SJSA1 (cell line): ENCODE data around the gene CHST7. TPM values are rescaled to one million over a fixed set of nuclear protein-coding genes. Genes with fewer than 3 reads are reported as not detected.

Experiments used
- DNase-seq, 2 experiments: peaks; one replicate each; pipeline ENCODE4 v3.0.0-alpha.2; 2015 to 2020; ENCODE audit warnings: low spot score in 2 of 2, low read depth in 1 of 2
- H3K27ac ChIP-seq: fragments of 250-450 bp; sonication (Bioruptor Pico); 2 replicates; pipeline ENCODE4 v1.5.1; 2020; ENCODE audit warnings: mild to moderate bottlenecking, moderate library complexity
- H3K27me3 ChIP-seq: fragments of 250-450 bp; sonication (Bioruptor Pico); replicated peaks from 2 replicates; pipeline ENCODE4 v1.5.1; 2020; ENCODE audit warnings: mild to moderate bottlenecking, moderate library complexity
- H3K36me3 ChIP-seq: fragments of 250-450 bp; sonication (Bioruptor Pico); 2 replicates; pipeline ENCODE4 v1.5.1; 2020; ENCODE audit warnings: mild to moderate bottlenecking
- H3K4me1 ChIP-seq: fragments of 250-450 bp; sonication (Bioruptor Pico); replicated peaks from 2 replicates; pipeline ENCODE4 v1.6.1; 2021; ENCODE audit warnings: mild to moderate bottlenecking
- H3K4me3 ChIP-seq: fragments of 250-450 bp; sonication (Bioruptor Pico); 2 replicates; pipeline ENCODE4 v1.5.1; 2020; ENCODE audit warnings: mild to moderate bottlenecking
- H3K9me3 ChIP-seq: fragments of 250-450 bp; sonication (Bioruptor Pico); replicated peaks from 2 replicates; pipeline ENCODE4 v1.5.1; 2020; ENCODE audit warnings: mild to moderate bottlenecking
- total RNA-seq: library from RNA; depleted of rRNA; stranded (reverse); fragments of >200 nt; shearing (Covaris generic); gene quantifications from 2 replicates; pipeline ENCODE4 v1.2.3, GENCODE V29; 2014; rRNA removed

CHST7 gene
- total RNA-seq, 1 experiment from 2014 or later = 15.3 TPM

DNA sequence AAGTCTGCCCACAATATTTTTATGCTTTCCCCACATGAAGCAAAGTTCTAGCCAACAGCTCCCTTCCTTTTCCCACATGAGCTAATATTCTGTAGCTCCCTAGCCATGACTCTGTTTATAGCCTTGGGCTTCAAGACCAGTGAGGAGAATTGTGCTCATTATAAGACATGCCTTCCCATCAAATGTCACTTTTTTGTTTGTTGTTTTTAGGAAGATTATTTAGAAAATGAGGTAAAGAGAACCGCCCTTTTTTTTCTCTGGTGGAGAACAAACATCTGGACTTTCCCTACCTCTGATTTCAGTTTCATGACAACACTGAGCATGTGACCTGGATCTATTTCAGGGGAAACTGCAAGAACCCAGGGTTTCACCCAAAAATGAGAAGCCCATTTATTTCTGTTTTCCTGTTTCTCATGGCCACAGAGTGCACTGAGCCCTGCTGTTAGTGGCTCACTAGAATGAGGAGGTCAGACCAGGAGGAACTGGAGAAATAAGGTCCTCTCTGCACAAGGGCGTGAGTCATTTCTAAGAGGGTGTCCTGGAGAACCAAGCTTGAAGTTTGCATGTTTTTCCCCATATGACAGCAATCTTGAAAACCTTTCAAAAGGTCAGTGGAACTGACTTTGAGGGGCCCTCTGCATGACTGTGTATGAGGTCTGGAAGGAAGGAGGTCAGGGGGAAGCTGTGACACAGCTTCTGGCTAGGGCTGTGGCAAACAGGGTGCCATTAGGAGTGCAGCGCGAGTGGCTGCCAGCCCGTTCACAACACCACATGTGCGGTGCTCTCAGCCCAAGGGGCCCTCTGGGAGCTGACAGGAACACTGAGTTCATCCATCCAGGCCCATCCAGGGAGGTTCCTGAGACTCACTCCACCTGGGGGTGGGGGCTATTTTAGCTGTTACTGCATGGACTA is 55.2 kb downstream of the CHST7 start:
- no peaks in the 10 kb centered on the region for H3K27me3 ChIP-seq
- H3K36me3 ChIP-seq = no peaks in the 10 kb centered on the region
- no peak overlapping the region for H3K4me3 ChIP-seq
- H3K27ac ChIP-seq = peak overlapping the region; percentile 51; the same call in 1 of the 2 replicates
- peak in 1 of 2 experiments; percentile 39 for DNase-seq
- peaks cover 23% of the 10 kb centered on the region for H3K4me1 ChIP-seq
- no peaks in the 10 kb centered on the region for H3K9me3 ChIP-seq

DNA sequence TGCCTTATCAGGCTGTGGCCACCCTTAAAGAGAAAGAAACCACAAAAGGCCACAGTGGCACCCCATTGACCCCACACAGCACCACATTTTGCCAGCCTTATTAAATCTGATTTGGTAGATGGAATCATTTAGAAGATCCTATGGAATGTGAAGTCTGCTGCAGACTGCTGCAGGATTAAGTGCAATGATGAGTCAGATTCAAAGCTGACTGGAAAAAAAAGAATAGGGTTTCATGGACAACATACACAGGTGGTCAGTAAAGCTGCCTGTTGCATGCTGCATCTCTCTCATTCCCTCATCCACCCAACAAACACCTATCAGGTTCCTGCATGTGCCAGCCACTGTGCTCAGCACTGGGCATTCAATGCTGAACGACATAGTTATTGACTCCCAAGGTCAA is 56.6 kb downstream of the CHST7 start:
- no peak overlapping the region for H3K27ac ChIP-seq
- H3K9me3 ChIP-seq = no peaks in the 10 kb centered on the region
- H3K27me3 ChIP-seq = no peaks in the 10 kb centered on the region
- no peak for DNase-seq
- H3K4me3 ChIP-seq = no peak overlapping the region
- H3K4me1 ChIP-seq = peaks cover 23% of the 10 kb centered on the region
- no peaks in the 10 kb centered on the region for H3K36me3 ChIP-seq

- H3K9me3 ChIP-seq = no peaks in the 10 kb centered on the region
- no peaks in the 10 kb centered on the region for H3K27me3 ChIP-seq
- H3K4me1 ChIP-seq = peaks cover 15% of the 10 kb centered on the region
- no peak overlapping the region for H3K27ac ChIP-seq
- no peak for DNase-seq
- H3K4me3 ChIP-seq = no peak overlapping the region
- H3K36me3 ChIP-seq = no peaks in the 10 kb centered on the region
These were observed 61.0 kb downstream of the CHST7 start for GRCh38 chrX:46634577-46634976.

DNA sequence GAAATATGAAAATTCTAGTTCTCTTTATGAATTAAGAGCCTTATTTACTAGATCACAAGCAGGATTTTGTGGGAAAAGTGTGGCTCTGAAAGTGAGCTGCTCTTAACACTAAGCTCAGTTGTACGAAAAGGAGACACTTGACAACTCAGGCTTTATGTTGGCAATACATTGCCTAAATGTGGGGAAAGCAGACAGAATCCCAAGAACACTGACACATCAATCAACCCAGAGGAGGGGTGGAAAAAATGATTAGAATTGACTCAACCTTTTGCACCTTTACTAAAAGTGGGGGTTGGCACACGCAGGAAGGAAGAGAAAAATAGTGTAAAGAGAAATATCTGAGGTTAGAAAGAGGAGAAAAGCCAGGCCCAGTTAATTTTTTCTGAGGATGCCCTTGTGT is 61.6 kb downstream of the CHST7 start:
- H3K4me1 ChIP-seq = peaks cover 9% of the 10 kb centered on the region; the same call in 1 of the 2 replicates
- H3K36me3 ChIP-seq = no peaks in the 10 kb centered on the region
- no peak overlapping the region for H3K4me3 ChIP-seq
- no peaks in the 10 kb centered on the region for H3K9me3 ChIP-seq
- no peak for DNase-seq
- H3K27me3 ChIP-seq = no peaks in the 10 kb centered on the region
- H3K27ac ChIP-seq = no peak overlapping the region

GRCh38 chrX:46636223-46636622 is 62.7 kb downstream of the CHST7 start:
- Histone ChIP-seq H3K9me3 (no peaks in the 10 kb centered on the region), H3K4me1 (peaks cover 8% of the 10 kb centered on the region; the same call in 1 of the 2 replicates), H3K27me3 (no peaks in the 10 kb centered on the region), H3K36me3 (no peaks in the 10 kb centered on the region), H3K4me3 (no peak overlapping the region), H3K27ac (no peak overlapping the region)
- no peak for DNase-seq

- Histone ChIP-seq H3K9me3 (no peaks in the 10 kb centered on the region), H3K27me3 (no peaks in the 10 kb centered on the region), H3K36me3 (no peaks in the 10 kb centered on the region), H3K4me3 (no peak overlapping the region), H3K4me1 (peaks cover 8% of the 10 kb centered on the region; the same call in 1 of the 2 replicates), H3K27ac (no peak overlapping the region)
- no peak for DNase-seq
These were observed 64.4 kb downstream of the CHST7 start for GRCh38 chrX:46637938-46638337.

DNA sequence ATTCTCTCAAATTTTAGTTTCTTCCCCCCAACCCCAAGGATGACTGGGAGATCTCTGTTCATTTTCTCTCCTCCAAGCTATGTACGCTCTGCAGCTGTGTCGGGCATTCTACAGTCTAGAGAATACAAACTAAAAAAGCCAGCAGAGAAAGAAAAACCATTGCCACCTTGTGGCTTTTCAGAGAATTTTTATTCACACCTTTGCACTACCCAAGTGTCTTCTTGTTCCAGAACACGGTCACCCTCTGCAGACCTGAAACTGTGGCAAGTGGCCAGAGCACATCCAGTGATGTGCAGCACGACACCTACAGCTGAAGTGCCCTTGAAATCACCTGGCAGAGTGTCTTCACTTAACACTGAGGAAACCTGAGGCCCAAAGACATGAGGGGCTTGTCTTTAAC is 68.6 kb downstream of the CHST7 start:
- Histone ChIP-seq H3K9me3 (no peaks in the 10 kb centered on the region), H3K27me3 (no peaks in the 10 kb centered on the region), H3K4me3 (no peak overlapping the region), H3K4me1 (peaks cover 7% of the 10 kb centered on the region; the same call in 1 of the 2 replicates), H3K27ac (no peak overlapping the region), H3K36me3 (no peaks in the 10 kb centered on the region)
- peak in 1 of 2 experiments; percentile 14 for DNase-seq

GRCh38 chrX:46643636-46644035 is 70.1 kb downstream of the CHST7 start:
- Histone ChIP-seq H3K4me1 (no peaks in the 10 kb centered on the region), H3K4me3 (no peak overlapping the region), H3K27me3 (no peaks in the 10 kb centered on the region), H3K27ac (no peak overlapping the region), H3K9me3 (no peaks in the 10 kb centered on the region), H3K36me3 (no peaks in the 10 kb centered on the region)
- no peak for DNase-seq

GRCh38 chrX:46645614-46646013 is 72.0 kb downstream of the CHST7 start:
- Histone ChIP-seq H3K36me3 (no peaks in the 10 kb centered on the region), H3K27me3 (no peaks in the 10 kb centered on the region), H3K27ac (no peak overlapping the region), H3K4me1 (no peaks in the 10 kb centered on the region), H3K9me3 (no peaks in the 10 kb centered on the region), H3K4me3 (no peak overlapping the region)
- no peak for DNase-seq

DNA sequence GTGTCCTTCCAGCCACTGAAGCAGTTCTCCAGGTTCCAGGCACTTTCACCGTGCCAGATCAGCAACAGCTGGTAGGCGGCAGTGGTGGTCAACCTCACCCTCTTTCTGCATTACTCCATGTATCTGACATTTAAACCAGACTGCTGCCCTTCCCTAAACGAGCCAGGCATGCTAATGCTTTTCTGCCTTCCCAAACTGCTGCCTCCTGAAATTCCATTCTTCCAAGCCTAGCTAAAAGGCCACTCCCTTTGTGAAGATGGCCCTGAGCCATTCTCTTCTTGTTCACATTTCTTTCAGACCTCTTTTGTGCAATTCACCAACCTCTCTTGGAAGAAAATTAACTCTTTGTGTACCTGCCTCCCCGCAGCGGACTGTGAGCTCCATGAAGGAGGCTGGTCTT is 73.7 kb downstream of the CHST7 start:
- H3K9me3 ChIP-seq = no peaks in the 10 kb centered on the region
- no peak overlapping the region for H3K27ac ChIP-seq
- H3K4me1 ChIP-seq = no peaks in the 10 kb centered on the region
- H3K4me3 ChIP-seq = no peak overlapping the region
- no peaks in the 10 kb centered on the region for H3K27me3 ChIP-seq
- no peak for DNase-seq
- H3K36me3 ChIP-seq = no peaks in the 10 kb centered on the region

Other genes starting within 250 kb of the CHST7 start
- 2.6 and 3.5 TPM in 2 replicates for gene ZNF674, start 28.3 kb upstream of the CHST7 start, total RNA-seq
- gene SLC9A7, start 185.4 kb downstream of the CHST7 start, total RNA-seq = 0.60 and 0.63 TPM in 2 replicates